ENCODE data around the gene KIAA1614. TPM values are rescaled to one million over a fixed set of nuclear protein-coding genes. Genes with fewer than 3 reads are reported as not detected.

The KIAA1614 gene
- total and polyA plus RNA-seq, 4 donors, result 2.1 to 6.4 (median 4.5) TPM

DNA sequence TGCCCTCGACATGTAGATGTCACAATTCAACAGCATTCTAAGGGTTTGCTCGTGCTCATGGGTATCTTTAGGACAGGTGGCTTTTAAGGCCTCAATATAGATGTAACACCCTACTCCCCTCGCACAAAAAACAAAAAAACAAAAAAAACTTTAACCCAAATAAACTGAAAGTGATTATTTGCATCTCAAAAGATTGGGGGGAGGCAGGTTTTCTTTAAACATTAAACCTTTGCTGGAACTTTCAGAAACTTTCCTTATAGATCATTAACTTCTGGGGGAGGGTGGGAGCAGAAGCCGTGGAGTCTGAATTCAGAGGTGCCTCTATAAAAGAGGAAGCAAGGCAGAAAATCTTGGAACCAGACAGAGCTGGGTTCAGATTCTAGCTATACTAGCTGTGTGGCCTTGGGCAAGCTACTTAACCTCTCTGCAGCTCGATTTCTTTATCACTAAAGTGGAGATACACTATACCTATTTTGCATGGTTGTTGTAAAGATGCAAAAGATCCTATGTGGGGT lies 3.2 kb upstream of the KIAA1614 start:
- H3K4me1 ChIP-seq (ENCODE audit: control insufficient read depth in 5 of 5, insufficient read depth in 5 of 5, low read length in 5 of 5), result peaks cover 0 to 18% (median 0%) of the 10 kb centered on the region in 5 donors
- H3K4me3 ChIP-seq, result no peak overlapping the region
- H3K27ac ChIP-seq (ENCODE audit: low read depth in 1 of 2, low read length in 1 of 2), result no peak overlapping the region
- no peak overlapping the region for H3K9ac ChIP-seq (ENCODE audit: insufficient read depth in 1 of 2, low read length in 2 of 2)
- no peaks in the 10 kb centered on the region for H3K36me3 ChIP-seq (ENCODE audit: control insufficient read depth in 4 of 4, insufficient read depth in 4 of 4, low read length in 4 of 4)
- 76 to 77% methylated on average over 5 of the region's 5 CpGs for WGBS, 2 donors
- no peak for ATAC-seq (ENCODE audit: insufficient read depth, low FRiP score)
- no peaks in the 10 kb centered on the region for H3K27me3 ChIP-seq (ENCODE audit: control insufficient read depth in 3 of 3, insufficient read depth in 3 of 3, low read length in 2 of 3)
- TF ChIP-seq, protein P1, sequence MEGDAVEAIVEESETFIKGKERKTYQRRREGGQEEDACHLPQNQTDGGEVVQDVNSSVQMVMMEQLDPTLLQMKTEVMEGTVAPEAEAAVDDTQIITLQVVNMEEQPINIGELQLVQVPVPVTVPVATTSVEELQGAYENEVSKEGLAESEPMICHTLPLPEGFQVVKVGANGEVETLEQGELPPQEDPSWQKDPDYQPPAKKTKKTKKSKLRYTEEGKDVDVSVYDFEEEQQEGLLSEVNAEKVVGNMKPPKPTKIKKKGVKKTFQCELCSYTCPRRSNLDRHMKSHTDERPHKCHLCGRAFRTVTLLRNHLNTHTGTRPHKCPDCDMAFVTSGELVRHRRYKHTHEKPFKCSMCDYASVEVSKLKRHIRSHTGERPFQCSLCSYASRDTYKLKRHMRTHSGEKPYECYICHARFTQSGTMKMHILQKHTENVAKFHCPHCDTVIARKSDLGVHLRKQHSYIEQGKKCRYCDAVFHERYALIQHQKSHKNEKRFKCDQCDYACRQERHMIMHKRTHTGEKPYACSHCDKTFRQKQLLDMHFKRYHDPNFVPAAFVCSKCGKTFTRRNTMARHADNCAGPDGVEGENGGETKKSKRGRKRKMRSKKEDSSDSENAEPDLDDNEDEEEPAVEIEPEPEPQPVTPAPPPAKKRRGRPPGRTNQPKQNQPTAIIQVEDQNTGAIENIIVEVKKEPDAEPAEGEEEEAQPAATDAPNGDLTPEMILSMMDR (IDR thresholded peaks at IDR 0.05; ENCODE audit: control extremely low read depth, extremely low read depth), result no peak
- DNase-seq, result no peak
- no peaks in the 10 kb centered on the region for H3K9me3 ChIP-seq (ENCODE audit: control insufficient read depth in 4 of 4, insufficient read depth in 3 of 4, low read length in 3 of 4)

DNA sequence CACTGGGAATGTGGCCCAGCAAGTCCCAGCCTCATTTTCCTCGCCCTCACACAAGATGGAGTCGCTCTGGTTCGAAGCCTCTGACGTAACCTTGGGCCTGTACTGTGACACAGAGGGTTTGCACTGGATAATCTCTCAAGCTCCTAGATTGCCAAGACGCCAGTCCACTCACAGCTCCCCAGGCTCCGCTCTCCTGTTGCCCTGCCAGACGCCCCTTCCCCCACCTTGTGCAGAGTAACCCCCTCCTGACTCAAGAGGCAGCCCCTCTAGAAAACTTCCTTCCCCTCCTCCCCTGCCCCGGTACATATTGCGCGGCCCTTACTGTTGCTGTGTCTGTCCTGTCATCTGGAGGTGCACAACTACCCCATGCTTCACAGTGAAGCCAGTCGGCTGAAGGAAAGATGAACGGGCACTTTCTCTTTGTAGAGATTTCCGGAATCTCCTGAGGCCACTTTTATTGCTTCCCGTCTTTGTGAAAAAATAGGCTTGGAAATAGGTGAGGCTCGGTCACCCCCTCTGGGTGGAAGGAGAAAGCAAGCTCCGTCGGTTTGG lies 981 bp upstream of the KIAA1614 start:
- 30 to 31% methylated on average over 17 of the region's 17 CpGs for WGBS, 2 donors
- Histone ChIP-seq H3K27ac (ENCODE audit: low read depth in 1 of 2, low read length in 1 of 2) (peak overlapping the region; percentile 80 to 89), H3K4me3 (peak overlapping the region; percentile 68), H3K27me3 (ENCODE audit: control insufficient read depth in 3 of 3, insufficient read depth in 3 of 3, low read length in 2 of 3) (no peaks in the 10 kb centered on the region), H3K4me1 (ENCODE audit: control insufficient read depth in 5 of 5, insufficient read depth in 5 of 5, low read length in 5 of 5) (peaks cover 0 to 18% (median 0%) of the 10 kb centered on the region in 5 donors), H3K36me3 (ENCODE audit: control insufficient read depth in 4 of 4, insufficient read depth in 4 of 4, low read length in 4 of 4) (peaks cover 0 to 4% (median 0%) of the 10 kb centered on the region in 4 donors), H3K9me3 (ENCODE audit: control insufficient read depth in 4 of 4, insufficient read depth in 3 of 4, low read length in 3 of 4) (no peaks in the 10 kb centered on the region), H3K9ac (ENCODE audit: insufficient read depth in 1 of 2, low read length in 2 of 2) (peak overlapping the region; percentile 37 to 82)
- TF ChIP-seq, protein P1 (IDR thresholded peaks at IDR 0.05; ENCODE audit: control extremely low read depth, extremely low read depth), result no peak
- DNase-seq (peak; percentile 67 to 78 (median 74)), ATAC-seq (ENCODE audit: insufficient read depth, low FRiP score) (no peak)

DNA sequence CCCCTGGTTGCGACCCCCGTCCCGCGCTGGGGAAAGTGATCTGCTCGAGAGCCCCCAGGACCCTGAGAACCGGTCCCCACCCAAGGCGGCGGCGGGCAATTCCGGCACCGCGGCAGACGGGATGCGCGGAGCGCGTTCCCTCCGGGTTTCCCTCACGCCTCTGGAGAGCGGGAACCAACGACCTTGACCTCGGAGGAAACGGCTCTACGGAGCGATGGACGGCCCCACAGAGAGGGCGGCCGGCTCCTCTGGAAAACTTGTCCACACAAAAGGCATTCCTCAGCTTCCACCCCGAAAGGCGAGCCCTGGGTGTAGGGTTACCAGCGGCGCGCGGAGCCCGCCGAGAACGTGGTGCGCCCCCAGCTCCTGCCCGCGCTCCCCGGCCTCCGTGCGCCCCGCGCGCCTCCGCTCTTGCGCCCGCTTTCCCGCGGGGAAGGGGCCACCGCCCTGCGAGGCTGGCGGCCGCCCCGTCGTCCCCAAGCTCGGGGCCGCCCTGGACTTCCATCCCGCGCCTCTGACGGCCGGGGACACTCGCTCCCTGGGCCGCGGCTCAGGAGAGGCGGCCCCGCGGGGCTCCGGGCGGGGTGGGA lies 391 bp upstream of the KIAA1614 start:
- Histone ChIP-seq H3K36me3 (ENCODE audit: control insufficient read depth in 4 of 4, insufficient read depth in 4 of 4, low read length in 4 of 4) (peaks cover 0 to 8% (median 0%) of the 10 kb centered on the region in 4 donors), H3K4me3 (peak overlapping the region; percentile 68), H3K9ac (ENCODE audit: insufficient read depth in 1 of 2, low read length in 2 of 2) (peak overlapping the region; percentile 37 to 82), H3K4me1 (ENCODE audit: control insufficient read depth in 5 of 5, insufficient read depth in 5 of 5, low read length in 5 of 5) (peaks cover 0 to 18% (median 0%) of the 10 kb centered on the region in 5 donors), H3K27ac (ENCODE audit: low read depth in 1 of 2, low read length in 1 of 2) (peak overlapping the region; percentile 80 to 89), H3K9me3 (ENCODE audit: control insufficient read depth in 4 of 4, insufficient read depth in 3 of 4, low read length in 3 of 4) (no peaks in the 10 kb centered on the region), H3K27me3 (ENCODE audit: control insufficient read depth in 3 of 3, insufficient read depth in 3 of 3, low read length in 2 of 3) (no peaks in the 10 kb centered on the region)
- ATAC-seq (ENCODE audit: insufficient read depth, low FRiP score) (peak; percentile 41), DNase-seq (peak; percentile 69 to 77 (median 73))
- 0 to 1% methylated on average over 50 to 71 of the region's 71 CpGs for WGBS, 2 donors
- TF ChIP-seq, protein P1 (IDR thresholded peaks at IDR 0.05; ENCODE audit: control extremely low read depth, extremely low read depth), result no peak
